Keratinocyte (primary cell): Measurements from ENCODE around the gene HOXD10. TPM values are rescaled to one million over a fixed set of nuclear protein-coding genes. Genes with fewer than 3 reads are reported as not detected.

ENCODE experiments used
- DNase-seq: peaks from one replicate; pipeline ENCODE4 v3.0.0-alpha.2; 2011; ENCODE audit warnings: low read depth, missing footprints, low spot score
- FAIRE-seq: peaks from 2 replicates; lab custom pipeline; 2011; peaks lifted over from hg19 to GRCh38; lab: Jason Lieb, UNC
- H2AFZ ChIP-seq: 2 replicates; pipeline ENCODE4 v1.6.0; 2012; ENCODE audit warnings: low read length, control low read depth, inconsistent platforms; ENCODE audit not compliant: control insufficient read depth
- H3K27ac ChIP-seq: 2 replicates; pipeline ENCODE4 v1.5.1; 2011; ENCODE audit warnings: low read length; ENCODE audit not compliant: control insufficient read depth, insufficient read depth
- H3K27me3 ChIP-seq: 3 replicates; pipeline ENCODE4 v1.6.0; 2011; ENCODE audit warnings: low read length; ENCODE audit not compliant: control insufficient read depth, insufficient read depth; ENCODE audit errors: extremely low read depth
- H3K36me3 ChIP-seq, 2 experiments: 2 replicates in 1 of 2; 3 replicates in 1 of 2; pipeline ENCODE4 v1.5.1; 2011; ENCODE audit warnings: low read length in 2 of 2, mild to moderate bottlenecking in 1 of 2; ENCODE audit not compliant: control insufficient read depth in 2 of 2, insufficient read depth in 2 of 2; ENCODE audit errors: extremely low read depth in 1 of 2
- H3K4me1 ChIP-seq: 3 replicates; pipeline ENCODE4 v1.5.1; 2011; ENCODE audit warnings: low read length; ENCODE audit not compliant: control insufficient read depth, insufficient read depth; ENCODE audit errors: extremely low read depth
- H3K4me2 ChIP-seq: 3 replicates; pipeline ENCODE4 v1.6.0; 2011; ENCODE audit warnings: low read depth, low read length; ENCODE audit not compliant: control insufficient read depth, insufficient read depth; ENCODE audit errors: extremely low read depth
- H3K4me3 ChIP-seq, 3 experiments: fragments of 200-600 bp in 1 of 3; sonication (generic) in 1 of 3; 2 replicates in 2 of 3; 3 replicates in 1 of 3; pipeline ENCODE4 v1.5.1; 2011 to 2016; ENCODE audit warnings: low read length in 3 of 3, mild to moderate bottlenecking in 3 of 3, control low read depth in 2 of 3, inconsistent platforms in 1 of 3, low read depth in 1 of 3, mixed read lengths in 1 of 3, mixed run types in 1 of 3, moderate library complexity in 1 of 3; ENCODE audit not compliant: control insufficient read depth in 2 of 3, insufficient read depth in 2 of 3; ENCODE audit errors: extremely low read depth in 1 of 3
- H3K79me2 ChIP-seq: 2 replicates; pipeline ENCODE4 v1.6.0; 2012; ENCODE audit warnings: low read length; ENCODE audit not compliant: control insufficient read depth, insufficient read depth
- H3K9ac ChIP-seq: 3 replicates; pipeline ENCODE4 v1.6.0; 2011; ENCODE audit warnings: low read length; ENCODE audit not compliant: control insufficient read depth, insufficient read depth; ENCODE audit errors: extremely low read depth
- H3K9me1 ChIP-seq: 3 replicates; pipeline ENCODE4 v1.6.0; 2011; ENCODE audit warnings: low read length; ENCODE audit not compliant: control insufficient read depth, insufficient read depth; ENCODE audit errors: extremely low read depth
- H3K9me3 ChIP-seq: 2 replicates; pipeline ENCODE4 v1.5.1; 2012; ENCODE audit warnings: low read depth, low read length; ENCODE audit not compliant: control insufficient read depth
- H4K20me1 ChIP-seq: 3 replicates; pipeline ENCODE4 v1.6.0; 2011; ENCODE audit warnings: low read length; ENCODE audit not compliant: control insufficient read depth, insufficient read depth; ENCODE audit errors: extremely low read depth
- CTCF ChIP-seq, 3 experiments: IDR thresholded peaks in 1 of 3; conservative IDR thresholded peaks in 1 of 3; optimal IDR thresholded peaks in 1 of 3; 2 replicates in 2 of 3; 3 replicates in 1 of 3; pipeline versions ENCODE3 to v1.5.1; 2011; ENCODE audit warnings: low read length in 3 of 3, mild to moderate bottlenecking in 3 of 3, moderate library complexity in 2 of 3, control low read depth in 1 of 3, inconsistent platforms in 1 of 3; ENCODE audit not compliant: insufficient read depth in 2 of 3; ENCODE audit errors: extremely low read depth in 1 of 3
- EZH2 ChIP-seq: IDR thresholded peaks from one replicate; pipeline ENCODE4 v1.6.1; 2012; ENCODE audit warnings: inconsistent platforms, mild to moderate bottlenecking, low read length, moderate library complexity
- dilution Hi-C: fragments of 300-500 bp; cut with MboI; formaldehyde crosslinking; loops from one replicate; pipeline ENCODE4 v1.7.0; 2020; ENCODE audit warnings: low sequenced_read_pairs; ENCODE audit not compliant: extremely low pct_ligation_motif_present
- polyA plus RNA-seq, 5 experiments: library from polyadenylated mRNA; depleted of rRNA in 3 of 5; stranded (reverse) in 3 of 5; stranded (forward) in 1 of 5; unstranded in 1 of 5; fragments of >200 nt; gene quantifications; 1 replicate in 1 of 5; 2 replicates in 3 of 5; 3 replicates in 1 of 5; pipeline versions ENCODE4 v1.2.1 to v1.2.3, GENCODE V29; 2011 to 2012; ENCODE audit warnings: missing spikeins in 2 of 5, low read depth in 1 of 5, low replicate concordance in 1 of 5

The HOXD10 gene
- polyA plus RNA-seq, 1 donor (not counting 4 experiments of a cell fraction or from before 2014, with no cell fraction given) = not detected

GRCh38 chr2:176133389-176133788 lies 16.8 kb downstream of the HOXD10 start:
- no peaks in the 10 kb centered on the region for H3K36me3 ChIP-seq
- no peak overlapping the region for H2AFZ ChIP-seq
- H3K4me3 ChIP-seq = no peak overlapping the region
- H3K27me3 ChIP-seq = peaks cover 94% of the 10 kb centered on the region
- dilution Hi-C loops = no loop called here
- H3K9me1 ChIP-seq = no peaks in the 10 kb centered on the region
- DNase-seq = no peak
- no peak overlapping the region for H3K27ac ChIP-seq
- TF ChIP-seq EZH2 (peak; percentile 36), CTCF (optimal IDR thresholded peaks at IDR 0.05 in 1 of 3, IDR thresholded peaks at IDR 0.05 in 1 of 3, conservative IDR thresholded peaks at IDR 0.05 in 1 of 3; ENCODE audit: extremely low read depth in 1 of 3, insufficient read depth in 2 of 3, low read length in 3 of 3) (no peak)
- H3K79me2 ChIP-seq = no peaks in the 10 kb centered on the region
- H3K4me2 ChIP-seq = no peak overlapping the region
- H3K9me3 ChIP-seq = no peaks in the 10 kb centered on the region
- no peaks in the 10 kb centered on the region for H3K4me1 ChIP-seq
- no peak for FAIRE-seq
- H4K20me1 ChIP-seq = no peaks in the 10 kb centered on the region
- H3K9ac ChIP-seq = no peak overlapping the region

GRCh38 chr2:176134035-176134434 lies 17.5 kb downstream of the HOXD10 start:
- Histone ChIP-seq H3K36me3 (no peaks in the 10 kb centered on the region), H3K9ac (no peak overlapping the region), H3K79me2 (no peaks in the 10 kb centered on the region), H3K27me3 (peaks cover 94% of the 10 kb centered on the region), H3K9me1 (no peaks in the 10 kb centered on the region), H3K9me3 (peaks cover 4% of the 10 kb centered on the region), H2AFZ (no peak overlapping the region), H3K4me1 (no peaks in the 10 kb centered on the region), H3K27ac (no peak overlapping the region), H3K4me2 (no peak overlapping the region), H4K20me1 (no peaks in the 10 kb centered on the region), H3K4me3 (no peak overlapping the region)
- dilution Hi-C loops = no loop called here
- no peak for DNase-seq
- no peak for TF ChIP-seq CTCF (optimal IDR thresholded peaks at IDR 0.05 in 1 of 3, IDR thresholded peaks at IDR 0.05 in 1 of 3, conservative IDR thresholded peaks at IDR 0.05 in 1 of 3; ENCODE audit: extremely low read depth in 1 of 3, insufficient read depth in 2 of 3, low read length in 3 of 3)
- no peak for TF ChIP-seq EZH2
- no peak for FAIRE-seq
